Measurements from ENCODE around the gene UBE2B.

GRCh38 chr5:134328619-134329018 lies 42.8 kb upstream of the UBE2B start:
- TF ChIP-seq CTCF (IDR thresholded peaks at IDR 0.05) = no peak
- no peak for TF ChIP-seq POLR2A (IDR thresholded peaks at IDR 0.05)

Data from Peyer's patch (tissue), 4 donors.